ENCODE measurements around the gene TFF3.
A peak's percentile ranks its signal among the peaks of the same experiment; 100 is the strongest.

Gene TFF3

GRCh38 chr21:42346866-42347600, 31.8 kb upstream of the TFF3 start:
- DNase-seq, result no peak

DNA sequence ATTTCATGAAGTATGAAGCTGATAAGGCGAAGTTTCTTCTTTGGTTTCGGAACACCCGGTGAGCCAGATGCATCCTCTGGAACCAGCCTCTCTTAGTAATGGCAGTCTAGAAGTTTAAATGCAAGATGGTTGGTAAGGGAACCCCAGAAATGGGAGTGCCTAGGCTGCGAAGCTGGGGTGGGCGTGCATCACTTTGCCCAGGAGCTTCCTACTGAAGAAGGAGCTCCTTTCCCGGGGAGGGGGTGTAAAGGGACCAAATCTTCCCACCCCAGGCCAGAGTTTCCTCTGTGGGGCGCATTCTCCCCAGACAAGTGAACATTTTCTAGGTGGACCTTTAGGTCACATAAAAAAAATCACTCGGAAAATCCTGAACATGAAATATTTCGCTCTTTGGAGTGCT, 31.2 kb upstream of the TFF3 start:
- no peak for DNase-seq

GRCh38 chr21:42344631-42345030, 29.4 kb upstream of the TFF3 start:
- DNase-seq, result no peak

- no peak for DNase-seq
Measured at GRCh38 chr21:42343963-42344510, 28.8 kb upstream of the TFF3 start.

- DNase-seq, result no peak
Measured at GRCh38 chr21:42343556-42343955, 28.3 kb upstream of the TFF3 start.

GRCh38 chr21:42343101-42343500, 27.9 kb upstream of the TFF3 start:
- DNase-seq, result no peak

DNA sequence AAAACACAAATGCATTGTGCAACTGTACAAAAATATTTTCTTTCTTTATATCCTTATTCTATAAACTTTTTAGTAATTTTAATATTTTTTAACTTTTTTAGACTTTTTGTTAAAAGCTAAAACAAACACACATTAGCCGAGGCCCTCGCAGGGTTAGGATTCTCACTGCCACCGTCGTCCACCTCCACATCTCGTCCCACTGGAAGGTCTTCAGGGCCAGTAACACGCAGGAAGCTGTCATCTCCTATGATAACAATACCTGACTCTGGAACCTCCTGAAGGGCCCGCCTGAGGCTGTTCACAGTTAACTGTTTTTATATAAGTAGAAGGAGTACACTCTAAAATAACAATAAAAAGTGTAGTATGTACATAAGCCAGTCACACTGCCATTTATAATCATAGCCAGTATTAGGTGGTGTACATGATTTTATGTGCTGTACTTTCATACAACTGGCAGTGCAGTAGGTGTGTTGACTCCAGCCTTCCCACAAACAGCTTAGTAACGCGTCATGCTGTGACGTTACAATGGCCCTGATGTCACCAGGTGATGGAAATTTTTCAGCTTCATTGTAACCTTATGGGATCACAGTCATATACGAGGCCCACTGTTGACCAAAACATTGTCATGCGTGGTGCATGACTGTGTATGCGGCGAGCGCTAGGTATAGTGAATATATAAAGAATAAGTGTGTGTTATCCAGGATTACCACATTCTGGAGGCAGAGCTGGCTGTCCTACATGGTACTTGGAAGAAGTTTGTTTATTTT, 26.8 kb upstream of the TFF3 start:
- no peak for DNase-seq

DNA sequence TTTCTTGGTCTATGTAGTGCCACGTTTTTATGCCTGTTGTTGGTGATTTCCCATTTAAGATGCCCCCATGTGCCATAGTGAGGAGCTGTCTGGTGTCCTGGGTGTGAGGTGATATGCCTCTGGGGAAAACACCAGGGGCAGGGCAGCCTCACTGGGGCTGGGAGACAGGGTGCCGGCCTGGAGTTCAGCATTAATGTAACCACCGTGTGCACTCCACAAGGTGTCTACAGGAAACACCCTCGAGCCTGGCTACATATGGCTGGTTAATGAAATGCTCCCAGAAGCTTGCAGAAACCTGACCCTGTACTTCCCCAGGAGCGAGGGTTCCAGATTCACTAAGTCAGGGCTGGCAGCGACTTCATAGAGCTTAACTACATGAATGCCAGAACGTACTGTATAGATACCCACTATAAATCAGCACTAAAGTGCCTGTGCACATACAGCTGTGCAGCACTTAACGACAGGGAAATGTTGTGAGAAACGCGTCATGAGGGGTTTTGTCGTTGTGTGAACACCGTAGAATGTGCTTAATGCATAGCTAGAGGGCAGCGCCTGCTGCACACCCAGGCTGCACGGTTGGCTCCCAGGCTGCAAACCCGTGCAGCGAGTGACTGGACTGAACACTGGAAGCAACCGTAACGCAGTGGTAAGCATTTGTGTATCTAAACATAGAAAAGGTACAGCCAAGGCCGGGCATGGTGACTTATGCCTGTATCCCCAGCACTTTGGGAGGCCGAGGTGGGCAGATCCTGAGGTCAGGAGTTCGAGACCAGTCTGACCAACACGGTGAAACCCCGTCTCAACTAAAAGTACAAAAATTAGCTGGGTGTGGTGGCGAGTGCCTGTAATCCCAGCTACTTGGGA, 25.2 kb upstream of the TFF3 start:
- no peak for DNase-seq

DNA sequence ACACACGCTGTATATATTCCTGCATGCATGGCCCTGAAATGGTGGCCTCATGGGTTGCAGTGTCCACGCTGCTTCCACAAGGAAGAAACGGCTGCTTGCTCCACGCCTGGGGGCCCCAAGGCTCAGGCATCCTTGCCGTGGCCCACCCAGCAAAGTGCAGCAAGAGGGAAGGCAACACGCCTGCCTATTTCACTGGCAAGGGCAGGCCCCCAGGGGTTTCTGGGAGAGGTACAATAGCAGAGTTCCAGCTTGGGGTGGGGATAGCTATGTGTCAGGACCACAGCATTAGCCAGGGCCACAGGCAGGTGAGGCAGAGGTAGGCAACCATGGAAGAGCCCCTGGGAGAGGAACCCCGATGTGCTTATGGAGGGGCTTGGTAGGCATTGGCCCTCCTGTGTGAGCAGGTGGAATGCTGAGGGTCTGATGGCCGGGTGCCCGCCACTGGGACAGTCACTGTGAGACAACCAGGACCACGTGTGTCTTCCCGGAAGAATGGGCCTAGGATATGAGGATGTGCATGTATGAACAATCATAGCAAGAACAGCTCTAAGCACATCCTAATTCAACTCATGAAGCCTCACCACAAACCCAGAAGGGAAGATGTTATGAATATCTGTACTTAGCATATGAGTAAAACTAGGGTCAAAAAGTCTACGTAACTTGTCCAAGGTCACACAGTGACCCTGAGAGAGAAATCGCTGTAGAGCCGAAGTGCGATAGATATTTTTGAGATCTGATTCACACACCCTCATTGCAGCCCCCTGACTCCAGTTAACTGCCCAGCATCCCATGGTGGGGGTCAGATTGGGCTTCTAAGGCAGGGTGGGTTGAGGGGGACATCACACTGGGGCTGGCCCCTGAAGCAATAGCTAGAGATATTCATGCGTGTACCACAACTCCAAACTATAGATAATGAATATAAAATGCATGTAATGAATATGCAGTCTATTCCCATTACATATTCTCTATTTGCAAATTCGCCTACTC, 23.8 kb upstream of the TFF3 start:
- DNase-seq, result no peak

- DNase-seq, result peak; percentile 83 to 84
Measured at GRCh38 chr21:42337830-42338728, 22.9 kb upstream of the TFF3 start.

DNA sequence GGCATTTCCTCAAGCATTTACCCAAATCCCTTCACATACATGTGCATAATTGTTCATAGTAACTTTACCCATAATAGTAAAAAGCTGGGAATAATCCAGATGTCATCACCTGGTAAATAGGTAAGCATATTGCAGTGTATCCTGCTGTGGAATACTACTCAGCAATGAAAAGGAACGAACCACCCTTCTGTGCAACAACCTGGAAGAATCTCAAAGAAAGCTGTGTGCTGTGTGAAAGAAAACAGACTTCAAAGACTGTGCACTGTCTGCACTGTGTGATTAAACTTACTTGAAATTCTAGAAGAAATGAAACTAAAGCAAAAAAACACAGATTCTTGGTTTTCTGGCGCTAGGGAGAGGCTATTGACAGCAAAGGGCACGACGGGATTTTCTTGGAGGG, 22.1 kb upstream of the TFF3 start:
- no peak for DNase-seq

DNA sequence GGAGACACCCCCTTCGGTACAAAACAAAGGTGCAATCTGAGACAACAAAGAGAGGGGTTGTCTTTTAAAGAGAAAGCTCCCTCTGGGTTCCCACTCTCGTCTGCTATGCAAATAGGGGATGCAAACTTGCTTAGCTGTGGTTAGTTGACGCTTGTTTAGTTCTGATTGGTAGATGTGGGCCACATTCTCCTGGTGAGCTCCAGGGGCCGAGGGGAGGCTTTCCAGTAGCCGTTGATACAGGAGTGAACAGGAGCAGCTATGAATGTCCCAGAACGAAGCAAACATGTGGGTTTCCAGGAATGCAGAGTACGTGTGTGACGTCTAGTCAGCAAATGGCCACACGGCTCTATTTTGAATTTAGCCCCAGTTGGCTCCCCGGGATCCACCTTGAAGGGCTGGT, 20.8 kb upstream of the TFF3 start:
- DNase-seq, result no peak

GRCh38 chr21:42332557-42333317, 17.5 kb upstream of the TFF3 start:
- DNase-seq, result no peak

GRCh38 chr21:42331660-42332059, 16.5 kb upstream of the TFF3 start:
- no peak for DNase-seq

DNA sequence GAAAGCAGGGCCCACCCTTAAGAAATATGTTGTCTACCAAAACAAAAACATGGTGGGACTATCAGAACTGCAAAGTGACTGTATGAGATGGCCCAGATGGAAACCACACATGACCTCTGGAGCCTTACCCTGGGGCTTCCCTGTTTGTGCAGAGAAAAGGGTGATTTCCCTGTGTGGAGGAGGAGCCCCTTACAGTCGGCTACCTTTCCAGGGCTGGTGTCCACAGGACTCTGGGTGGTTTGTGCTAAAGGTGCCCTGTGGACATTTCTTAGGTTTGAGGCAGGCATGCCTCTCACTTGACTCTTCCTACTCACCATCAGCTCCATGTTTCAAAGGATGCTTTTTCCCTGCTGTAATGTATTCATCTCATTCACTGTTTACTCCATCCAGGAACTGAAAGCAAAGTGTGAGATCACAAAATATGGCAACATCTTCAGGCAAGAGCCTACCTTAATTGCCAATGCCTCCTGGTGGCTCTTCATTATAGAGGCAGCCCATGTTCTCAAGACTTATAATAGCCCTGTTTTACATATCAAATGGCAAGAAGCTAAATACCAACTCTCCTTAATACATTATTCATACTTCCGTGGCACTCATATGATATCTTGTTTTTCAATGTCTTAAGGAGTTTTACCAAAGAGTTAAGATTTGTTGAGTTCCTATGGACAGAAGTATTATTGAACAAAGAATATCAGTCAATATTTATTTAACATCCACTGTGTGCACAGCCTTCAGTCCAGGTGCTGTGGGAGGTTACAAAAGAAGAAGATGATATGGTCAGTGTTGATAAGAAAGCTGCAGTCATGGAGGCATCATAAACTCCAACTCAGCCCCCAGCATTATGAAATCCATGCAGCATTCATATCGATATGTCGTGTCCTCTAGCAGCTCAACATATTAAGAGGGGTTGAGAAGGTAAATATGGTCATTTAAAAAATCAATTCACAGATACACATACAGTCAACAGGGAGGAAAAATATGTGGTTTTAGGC, 15.5 kb upstream of the TFF3 start:
- no peak for DNase-seq

DNA sequence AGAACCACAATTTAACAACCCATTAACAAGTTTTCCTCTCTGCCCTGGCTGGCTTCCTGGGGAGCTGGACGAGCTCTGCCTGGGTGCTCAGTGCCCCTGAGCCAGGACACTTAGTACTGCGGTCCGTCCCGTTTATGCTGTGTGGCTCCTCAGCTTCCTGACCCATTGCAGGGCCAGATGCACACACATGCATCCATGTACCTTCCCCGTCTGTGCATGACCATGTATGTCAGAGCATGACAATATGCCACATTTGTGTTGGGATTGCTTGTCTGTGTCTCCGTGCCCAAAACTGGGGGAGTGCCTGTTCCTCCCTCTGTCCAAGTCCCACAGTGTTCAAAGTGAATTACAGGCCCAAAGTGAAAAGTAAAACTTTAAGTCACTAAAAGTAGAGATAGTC, 9.7 kb upstream of the TFF3 start:
- no peak for DNase-seq

DNA sequence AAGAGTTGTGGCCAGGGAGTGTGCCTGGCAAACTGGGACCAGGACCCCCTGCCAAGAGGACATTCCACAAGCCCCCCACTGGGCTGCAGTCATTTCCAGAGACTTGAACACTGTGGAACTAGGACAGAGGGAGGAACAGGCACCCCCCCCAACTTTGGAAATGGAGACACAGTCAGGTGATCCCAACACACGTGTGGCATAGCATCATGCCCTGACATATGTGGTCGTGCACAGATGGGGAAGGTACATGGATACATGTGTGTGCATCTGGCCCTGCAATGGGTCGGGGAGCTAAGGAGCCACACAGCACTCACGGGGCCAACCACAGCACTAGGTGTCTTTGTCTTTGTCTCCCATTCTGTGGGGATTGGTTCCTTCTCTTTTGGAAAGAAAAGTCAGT, 6.6 kb upstream of the TFF3 start:
- DNase-seq, result no peak

GRCh38 chr21:42321231-42321630, 6.0 kb upstream of the TFF3 start:
- DNase-seq, result no peak

DNA sequence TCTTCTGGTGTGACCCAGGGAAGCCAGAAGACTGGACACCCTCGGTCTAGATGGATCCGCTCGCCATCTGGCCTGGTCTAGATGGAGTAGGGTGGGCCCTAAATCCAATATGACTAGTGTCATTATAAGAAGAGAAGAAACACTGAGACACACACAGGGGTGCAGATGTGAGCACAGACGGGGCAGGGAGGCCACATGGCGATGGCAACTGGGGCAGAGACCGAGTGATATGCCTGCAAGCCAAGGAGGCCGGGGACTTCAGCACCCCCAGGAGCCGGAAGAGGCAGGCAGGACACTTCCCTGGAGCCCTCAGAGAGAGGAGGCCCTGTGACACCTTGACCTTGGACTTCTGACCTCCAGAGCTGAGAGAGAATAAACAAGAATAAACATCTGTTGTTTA, 5.6 kb upstream of the TFF3 start:
- DNase-seq, result no peak
